ENCODE measurements around the gene KDM6A. TPM values are rescaled to one million over a fixed set of nuclear protein-coding genes. Genes with fewer than 3 reads are reported as not detected.
"Not testable (repeated sequence)": the region's sequence is repeated elsewhere in the genome, so short reads cannot be mapped to it uniquely, and the experiment has no call there.

The KDM6A gene
- total and polyA plus RNA-seq, 5 donors, result 4.5 to 20.0 (median 13.2) TPM

DNA sequence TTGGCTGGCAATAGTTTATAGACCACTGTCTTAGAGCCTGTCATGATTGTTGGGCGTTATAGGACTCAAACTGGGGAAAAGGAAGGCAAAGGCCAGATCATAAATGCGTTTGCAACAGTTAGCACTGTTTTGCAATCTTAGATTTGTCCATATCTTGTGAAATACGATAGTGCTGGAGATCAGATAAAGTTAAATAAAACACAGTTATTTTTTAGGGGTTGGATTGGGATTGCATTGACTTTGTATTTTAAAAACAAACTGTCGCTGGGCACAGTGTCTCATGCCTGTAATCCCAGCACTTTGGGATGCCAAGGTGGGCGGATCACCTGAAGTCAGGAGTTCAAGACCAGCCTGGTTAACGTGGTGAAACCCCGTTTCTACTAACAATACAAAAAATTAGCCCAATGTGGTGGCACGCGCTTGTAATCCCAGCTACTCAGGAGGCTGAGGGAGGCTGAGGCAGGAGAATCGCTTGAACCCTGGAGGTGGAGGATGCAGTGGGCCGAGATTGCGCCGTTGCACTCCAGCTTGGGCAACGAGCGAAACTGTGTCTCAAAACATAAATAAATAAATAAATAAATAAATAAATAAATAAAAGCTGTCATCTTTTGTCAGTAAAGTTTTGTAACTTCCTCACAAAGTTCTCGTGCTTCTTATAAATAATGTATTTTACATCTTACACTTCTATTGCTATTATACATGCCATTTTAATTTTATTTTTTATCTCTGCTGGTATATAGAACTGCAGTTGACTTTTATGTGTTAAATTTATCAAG is 117.2 kb downstream of the KDM6A start:
- peaks cover 1% of the 10 kb centered on the region for H3K4me1 ChIP-seq (ENCODE audit: control insufficient read depth, insufficient read depth, low read length)
- H3K9me3 ChIP-seq (ENCODE audit: control insufficient read depth, low read length), result no peaks in the 10 kb centered on the region
- no peak for ATAC-seq
- H3K4me3 ChIP-seq (ENCODE audit: low read length), result no peak overlapping the region
- WGBS, result 96% methylated on average over 16 of the region's 16 CpGs
- no peak overlapping the region for H3K27ac ChIP-seq (ENCODE audit: low read length)
- DNase-seq, result no peak
- H3K27me3 ChIP-seq (ENCODE audit: control insufficient read depth, insufficient read depth), result no peaks in the 10 kb centered on the region
- intact Hi-C loops (cut with DNase I), result no loop called here

DNA sequence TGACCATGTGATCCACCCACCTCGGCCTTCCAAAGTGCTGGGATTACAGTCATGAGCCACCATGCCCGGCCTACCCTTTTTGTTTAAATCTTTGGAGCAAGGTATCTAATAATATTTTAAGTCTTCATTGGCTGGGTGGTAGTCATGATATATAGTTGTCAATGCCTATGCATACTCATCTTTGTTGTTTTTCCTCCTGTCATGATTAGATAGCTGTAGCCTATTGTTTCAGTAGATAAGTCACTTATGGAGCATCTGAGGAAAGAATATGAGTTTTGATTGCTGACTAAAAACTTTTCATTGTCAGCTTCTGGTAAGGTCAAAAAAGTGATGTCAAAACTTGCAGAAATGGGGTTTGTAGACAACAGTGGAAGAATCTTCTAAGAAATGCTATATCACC is 119.8 kb downstream of the KDM6A start:
- Histone ChIP-seq H3K27me3 (ENCODE audit: control insufficient read depth, insufficient read depth) (no peaks in the 10 kb centered on the region), H3K4me3 (ENCODE audit: low read length) (no peak overlapping the region), H3K9me3 (ENCODE audit: control insufficient read depth, low read length) (no peaks in the 10 kb centered on the region), H3K4me1 (ENCODE audit: control insufficient read depth, insufficient read depth, low read length) (peaks cover 1% of the 10 kb centered on the region), H3K27ac (ENCODE audit: low read length) (no peak overlapping the region)
- intact Hi-C loops (cut with DNase I), result no loop called here
- DNase-seq (no peak), ATAC-seq (no peak)
- WGBS, result 97% methylated on average over 2 of the region's 2 CpGs

- WGBS, result 100% methylated on average over 2 of the region's 2 CpGs
- ATAC-seq (no peak), DNase-seq (no peak)
- Histone ChIP-seq H3K27ac (ENCODE audit: low read length) (no peak overlapping the region), H3K4me3 (ENCODE audit: low read length) (no peak overlapping the region), H3K27me3 (ENCODE audit: control insufficient read depth, insufficient read depth) (no peaks in the 10 kb centered on the region), H3K4me1 (ENCODE audit: control insufficient read depth, insufficient read depth, low read length) (no peaks in the 10 kb centered on the region), H3K9me3 (ENCODE audit: control insufficient read depth, low read length) (no peaks in the 10 kb centered on the region)
- intact Hi-C loops (cut with DNase I), result no loop called here
These were observed 123.3 kb downstream of the KDM6A start for GRCh38 chrX:44996277-44996676.

- no peak for ATAC-seq
- 81% methylated on average over 10 of the region's 10 CpGs for WGBS
These were observed 124.4 kb downstream of the KDM6A start for GRCh38 chrX:44997282-44997812.

GRCh38 chrX:44997888-44998287 is 124.9 kb downstream of the KDM6A start:
- intact Hi-C loops (cut with DNase I), result no loop called here
- H3K4me1 ChIP-seq (ENCODE audit: control insufficient read depth, insufficient read depth, low read length), result no peaks in the 10 kb centered on the region
- H3K4me3 ChIP-seq (ENCODE audit: low read length), result no peak overlapping the region
- H3K9me3 ChIP-seq (ENCODE audit: control insufficient read depth, low read length), result no peaks in the 10 kb centered on the region
- no peaks in the 10 kb centered on the region for H3K27me3 ChIP-seq (ENCODE audit: control insufficient read depth, insufficient read depth)
- 43% methylated on average over 1 of the region's 1 CpG for WGBS
- DNase-seq (no peak), ATAC-seq (no peak)
- no peak overlapping the region for H3K27ac ChIP-seq (ENCODE audit: low read length)

More at GRCh38 chrX:44997282-44997812, 124.4 kb downstream of the KDM6A start:
- peak in 1 of 3 donors; percentile 16 for DNase-seq
- no peaks in the 10 kb centered on the region for H3K27me3 ChIP-seq (ENCODE audit: control insufficient read depth, insufficient read depth)
- H3K27ac ChIP-seq (ENCODE audit: low read length), result no peak overlapping the region
- intact Hi-C loops (cut with DNase I), result no loop called here
- no peaks in the 10 kb centered on the region for H3K4me1 ChIP-seq (ENCODE audit: control insufficient read depth, insufficient read depth, low read length)
- H3K4me3 ChIP-seq (ENCODE audit: low read length), result no peak overlapping the region
- H3K9me3 ChIP-seq (ENCODE audit: control insufficient read depth, low read length), result no peaks in the 10 kb centered on the region

DNA sequence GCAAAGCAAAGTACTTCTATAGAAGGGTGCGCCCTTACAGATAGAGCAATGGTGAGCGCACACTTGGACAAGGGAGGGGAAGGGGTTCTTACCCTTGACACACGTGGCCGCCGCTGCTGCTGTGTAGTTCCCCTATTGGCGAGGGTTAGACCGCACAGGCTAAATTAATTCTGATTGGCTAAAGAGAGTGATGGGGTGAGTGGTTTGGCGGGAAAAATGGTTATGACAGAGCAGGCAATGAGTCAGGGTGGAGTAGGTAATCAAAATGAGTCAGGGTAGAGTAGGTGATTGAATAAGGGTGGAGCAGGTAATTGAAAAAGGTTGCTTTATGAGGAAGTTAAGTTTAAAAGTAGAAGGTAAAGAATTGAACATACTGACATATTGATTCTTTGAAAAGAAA is 126.2 kb downstream of the KDM6A start:
- H3K9me3 ChIP-seq (ENCODE audit: control insufficient read depth, low read length); ATAC-seq; H3K27ac ChIP-seq (ENCODE audit: low read length); H3K4me1 ChIP-seq (ENCODE audit: control insufficient read depth, insufficient read depth, low read length); intact Hi-C loops (cut with DNase I); H3K4me3 ChIP-seq (ENCODE audit: low read length); H3K27me3 ChIP-seq (ENCODE audit: control insufficient read depth, insufficient read depth); DNase-seq: not testable (repeated sequence)
- WGBS, result 97% methylated on average over 8 of the region's 8 CpGs

DNA sequence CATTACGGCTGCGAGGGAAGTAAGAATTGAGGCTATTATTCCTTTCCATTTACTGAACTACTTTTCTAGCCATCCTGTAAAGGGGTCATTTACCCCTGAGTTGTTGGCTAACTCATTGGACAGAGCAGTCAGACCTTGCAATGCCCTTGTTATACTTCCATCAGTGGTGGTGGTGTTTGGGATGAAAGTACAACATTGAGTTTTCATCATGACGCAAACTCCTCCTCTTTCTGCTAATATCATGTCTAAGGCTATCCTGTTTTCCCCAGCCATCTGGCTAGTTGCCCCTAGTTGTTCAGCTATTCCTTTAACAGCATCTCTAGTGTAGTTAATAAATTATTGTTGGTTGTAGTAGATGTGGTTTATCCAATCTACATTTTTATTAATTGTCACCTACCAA is 126.9 kb downstream of the KDM6A start:
- WGBS, result 94% methylated on average over 3 of the region's 3 CpGs

GRCh38 chrX:45001048-45001447 is 128.1 kb downstream of the KDM6A start:
- H3K4me1 ChIP-seq (ENCODE audit: control insufficient read depth, insufficient read depth, low read length), result no peaks in the 10 kb centered on the region
- no peak overlapping the region for H3K27ac ChIP-seq (ENCODE audit: low read length)
- no peaks in the 10 kb centered on the region for H3K27me3 ChIP-seq (ENCODE audit: control insufficient read depth, insufficient read depth)

More for the DNA sequence above, 126.9 kb downstream of the KDM6A start:
- H3K27ac ChIP-seq (ENCODE audit: low read length); DNase-seq; H3K9me3 ChIP-seq (ENCODE audit: control insufficient read depth, low read length); intact Hi-C loops (cut with DNase I); ATAC-seq; H3K4me3 ChIP-seq (ENCODE audit: low read length); H3K4me1 ChIP-seq (ENCODE audit: control insufficient read depth, insufficient read depth, low read length); H3K27me3 ChIP-seq (ENCODE audit: control insufficient read depth, insufficient read depth): not testable (repeated sequence)

GRCh38 chrX:45003085-45003484 is 130.1 kb downstream of the KDM6A start:
- H3K9me3 ChIP-seq (ENCODE audit: control insufficient read depth, low read length), result no peaks in the 10 kb centered on the region
- H3K27ac ChIP-seq (ENCODE audit: low read length), result no peak overlapping the region
- WGBS, result 79% methylated on average over 4 of the region's 4 CpGs
- intact Hi-C loops (cut with DNase I), result no loop called here
- H3K4me1 ChIP-seq (ENCODE audit: control insufficient read depth, insufficient read depth, low read length), result no peaks in the 10 kb centered on the region
- DNase-seq, result no peak
- H3K4me3 ChIP-seq (ENCODE audit: low read length), result no peak overlapping the region
- ATAC-seq, result no peak
- H3K27me3 ChIP-seq (ENCODE audit: control insufficient read depth, insufficient read depth), result no peaks in the 10 kb centered on the region

More at GRCh38 chrX:45001048-45001447, 128.1 kb downstream of the KDM6A start:
- H3K4me3 ChIP-seq (ENCODE audit: low read length), result no peak overlapping the region
- DNase-seq, result no peak
- no peaks in the 10 kb centered on the region for H3K9me3 ChIP-seq (ENCODE audit: control insufficient read depth, low read length)
- no peak for ATAC-seq
- WGBS, result 71% methylated on average over 4 of the region's 4 CpGs
- intact Hi-C loops (cut with DNase I), result no loop called here

DNA sequence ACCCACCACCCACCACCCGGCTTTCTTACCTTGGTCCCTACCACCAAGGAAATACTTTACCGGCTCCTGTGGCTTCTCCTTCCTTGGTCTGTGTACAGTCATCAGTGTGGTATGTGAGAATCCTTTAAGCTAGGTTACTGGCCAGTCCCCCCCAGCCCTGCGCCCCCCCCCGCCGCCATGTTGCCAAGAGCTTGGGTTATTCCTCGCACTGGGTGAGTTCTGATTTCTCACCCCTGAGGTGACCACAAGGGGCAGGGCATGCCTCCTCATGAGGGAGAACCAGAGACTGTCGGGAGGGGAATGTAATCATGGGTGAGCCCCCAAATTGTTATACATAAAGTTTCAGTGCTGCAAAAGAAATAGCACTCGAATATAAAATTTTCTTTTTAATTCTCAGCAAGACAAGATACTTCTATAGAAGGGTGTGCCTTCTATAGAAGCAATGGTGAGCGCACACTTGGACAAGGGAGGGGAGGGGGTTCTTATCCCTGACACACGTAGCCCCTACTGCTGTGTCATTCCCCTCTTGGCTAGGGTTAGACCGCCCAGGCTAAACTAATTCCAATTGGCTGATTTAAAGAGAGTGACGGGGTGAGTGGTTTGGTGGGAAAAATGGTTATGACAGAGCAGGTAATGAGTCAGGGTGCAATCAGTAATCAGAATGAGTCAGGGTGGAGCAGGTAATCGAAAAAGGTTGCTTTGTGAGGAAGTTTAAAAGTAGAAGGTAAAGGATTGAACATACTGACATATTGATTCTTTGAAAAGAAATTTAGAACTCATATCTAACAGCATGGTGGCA is 133.2 kb downstream of the KDM6A start:
- Histone ChIP-seq H3K27ac (ENCODE audit: low read length) (no peak overlapping the region), H3K27me3 (ENCODE audit: control insufficient read depth, insufficient read depth) (no peaks in the 10 kb centered on the region), H3K9me3 (ENCODE audit: control insufficient read depth, low read length) (no peaks in the 10 kb centered on the region), H3K4me1 (ENCODE audit: control insufficient read depth, insufficient read depth, low read length) (no peaks in the 10 kb centered on the region), H3K4me3 (ENCODE audit: low read length) (no peak overlapping the region)
- no peak for DNase-seq
- intact Hi-C loops (cut with DNase I), result no loop called here
- no peak for ATAC-seq
- 94% methylated on average over 12 of the region's 13 CpGs for WGBS

- 84% methylated on average over 3 of the region's 3 CpGs for WGBS
- ATAC-seq (no peak), DNase-seq (no peak)
- intact Hi-C loops (cut with DNase I), result no loop called here
- no peak overlapping the region for H3K4me3 ChIP-seq (ENCODE audit: low read length)
- no peak overlapping the region for H3K27ac ChIP-seq (ENCODE audit: low read length)
- H3K27me3 ChIP-seq (ENCODE audit: control insufficient read depth, insufficient read depth), result no peaks in the 10 kb centered on the region
- no peaks in the 10 kb centered on the region for H3K4me1 ChIP-seq (ENCODE audit: control insufficient read depth, insufficient read depth, low read length)
- no peaks in the 10 kb centered on the region for H3K9me3 ChIP-seq (ENCODE audit: control insufficient read depth, low read length)
These were observed 134.6 kb downstream of the KDM6A start for GRCh38 chrX:45007598-45007997.

Data from right cardiac atrium (tissue), 5 donors.